KMS-11 (cell line): Measurements from ENCODE around the gene SRGAP1.

Source experiments
- H2AFZ ChIP-seq: fragments of 200-600 bp; sonication (generic); 2 replicates; pipeline ENCODE4 v1.6.1; 2016; ENCODE audit warnings: antibody characterized with exemption, mixed run types, low read depth
- H3K27ac ChIP-seq: fragments of 200-600 bp; sonication (generic); 2 replicates; pipeline ENCODE4 v1.6.1; 2016; ENCODE audit warnings: mild to moderate bottlenecking, mixed run types
- H3K27me3 ChIP-seq: fragments of 200-600 bp; sonication (generic); 2 replicates; pipeline ENCODE4 v1.6.1; 2017; ENCODE audit warnings: mild to moderate bottlenecking, low read depth, mixed run types, moderate library complexity; ENCODE audit not compliant: insufficient read depth
- H3K36me3 ChIP-seq: fragments of 200-600 bp; sonication (generic); 2 replicates; pipeline ENCODE4 v1.6.1; 2017; ENCODE audit warnings: mild to moderate bottlenecking, mixed run types; ENCODE audit not compliant: insufficient read depth
- H3K4me1 ChIP-seq: fragments of 200-600 bp; sonication (generic); 2 replicates; pipeline ENCODE4 v1.6.1; 2016; ENCODE audit warnings: mild to moderate bottlenecking, low read depth, mixed run types; ENCODE audit not compliant: poor library complexity, severe bottlenecking
- H3K4me2 ChIP-seq: fragments of 200-600 bp; sonication (generic); 2 replicates; pipeline ENCODE4 v1.7.0; 2016; ENCODE audit warnings: mild to moderate bottlenecking, mixed run types
- H3K4me3 ChIP-seq: fragments of 200-600 bp; sonication (generic); IDR thresholded peaks from 2 replicates; pipeline ENCODE4 v1.6.1; 2017; ENCODE audit warnings: low read depth, low read length, mixed read lengths; ENCODE audit not compliant: insufficient read depth
- H3K79me2 ChIP-seq: fragments of 200-600 bp; sonication (generic); 2 replicates; pipeline ENCODE4 v1.6.1; 2016; ENCODE audit warnings: low read depth, mixed run types; ENCODE audit not compliant: insufficient read depth
- H3K9ac ChIP-seq: fragments of 200-600 bp; sonication (generic); 2 replicates; pipeline ENCODE4 v1.6.1; 2016; ENCODE audit warnings: mild to moderate bottlenecking, mixed run types
- H4K20me1 ChIP-seq: fragments of 200-600 bp; sonication (generic); 2 replicates; pipeline ENCODE4 v1.6.1; 2016; ENCODE audit warnings: mild to moderate bottlenecking, mixed run types; ENCODE audit not compliant: insufficient read depth
- CTCF ChIP-seq: fragments of 200-600 bp; sonication (generic); conservative IDR thresholded peaks from 2 replicates; pipeline ENCODE4 v1.6.1; 2017; ENCODE audit warnings: low read depth, mild to moderate bottlenecking, antibody characterized with exemption, low read length, moderate library complexity, mixed read lengths

Gene SRGAP1

GRCh38 chr12:63843721-63844390 lies 644 bp upstream of the SRGAP1 start:
- no peaks in the 10 kb centered on the region for H4K20me1 ChIP-seq
- peak; percentile 80 for TF ChIP-seq CTCF
- peak overlapping the region; percentile 47 for H3K4me2 ChIP-seq
- no peak overlapping the region for H3K4me3 ChIP-seq
- H3K4me1 ChIP-seq = peaks cover 18% of the 10 kb centered on the region
- H3K27ac ChIP-seq = no peak overlapping the region
- no peaks in the 10 kb centered on the region for H3K79me2 ChIP-seq
- peak overlapping the region; percentile 99 for H2AFZ ChIP-seq
- peak overlapping the region; percentile 57 for H3K9ac ChIP-seq
- no peaks in the 10 kb centered on the region for H3K36me3 ChIP-seq
- H3K27me3 ChIP-seq = no peaks in the 10 kb centered on the region

GRCh38 chr12:63845726-63846125 lies 1.2 kb downstream of the SRGAP1 start:
- Histone ChIP-seq H3K4me3 (no peak overlapping the region), H3K4me1 (peaks cover 15% of the 10 kb centered on the region), H3K27me3 (no peaks in the 10 kb centered on the region), H2AFZ (no peak overlapping the region), H3K79me2 (no peaks in the 10 kb centered on the region), H3K4me2 (peak overlapping the region; percentile 47; the same call in 1 of the 2 replicates), H3K27ac (no peak overlapping the region), H4K20me1 (no peaks in the 10 kb centered on the region), H3K9ac (no peak overlapping the region), H3K36me3 (no peaks in the 10 kb centered on the region)
- no peak for TF ChIP-seq CTCF

GRCh38 chr12:63846238-63846967 lies 1.9 kb downstream of the SRGAP1 start:
- Histone ChIP-seq H3K79me2 (no peaks in the 10 kb centered on the region), H3K4me1 (peaks cover 15% of the 10 kb centered on the region), H3K27ac (no peak overlapping the region)

GRCh38 chr12:63848450-63848849 lies 4.0 kb downstream of the SRGAP1 start:
- no peak overlapping the region for H3K4me3 ChIP-seq
- no peaks in the 10 kb centered on the region for H3K36me3 ChIP-seq
- H3K79me2 ChIP-seq = no peaks in the 10 kb centered on the region
- H2AFZ ChIP-seq = no peak overlapping the region
- no peak for TF ChIP-seq CTCF
- H3K4me1 ChIP-seq = peaks cover 10% of the 10 kb centered on the region
- H3K27ac ChIP-seq = no peak overlapping the region
- H3K4me2 ChIP-seq = no peak overlapping the region
- H3K27me3 ChIP-seq = no peaks in the 10 kb centered on the region
- no peak overlapping the region for H3K9ac ChIP-seq
- no peaks in the 10 kb centered on the region for H4K20me1 ChIP-seq

More at GRCh38 chr12:63846238-63846967, 1.9 kb downstream of the SRGAP1 start:
- TF ChIP-seq CTCF = no peak
- Histone ChIP-seq H3K4me3 (no peak overlapping the region), H3K9ac (no peak overlapping the region), H3K27me3 (no peaks in the 10 kb centered on the region), H3K36me3 (no peaks in the 10 kb centered on the region), H2AFZ (no peak overlapping the region), H4K20me1 (no peaks in the 10 kb centered on the region), H3K4me2 (no peak overlapping the region; the same call in 1 of the 2 replicates)
